ENCODE data around the gene LIMCH1. TPM values are rescaled to one million over a fixed set of nuclear protein-coding genes. Genes with fewer than 3 reads are reported as not detected.

LIMCH1 gene
- total RNA-seq, 1 experiment from 2014 or later: 19.7 TPM

Other genes starting within 250 kb of the LIMCH1 start
- not detected in 2 replicates for gene PHOX2B, start 210.6 kb downstream of the LIMCH1 start, total RNA-seq (2014; rRNA removed)

All from PC-3 (cell line).